WTC11 (cell line): Measurements from ENCODE around the gene PLAGL1. TPM values are rescaled to one million over a fixed set of nuclear protein-coding genes. Genes with fewer than 3 reads are reported as not detected.

Experiments used
- ATAC-seq: fragments of 200-7000 bp; cut with Tn5 transposase; 2 replicates; pipeline ENCODE4 v1.10.0; 2021; ENCODE audit warnings: mild to moderate bottlenecking, moderate library complexity
- CTCF ChIA-PET: fragments of 300-600 bp; sonication (Branson Sonifier 250); formaldehyde crosslinking; loops from one replicate; lab custom pipeline; 2021; ENCODE audit warnings: antibody characterized with exemption; lab: Charles Lee
- POLR2A ChIA-PET: fragments of 350-600 bp; sonication (Branson Sonifier 250); formaldehyde crosslinking; loops from one replicate; lab custom pipeline; 2021; ENCODE audit warnings: antibody characterized with exemption; lab: Charles Lee
- DNase-seq: peaks from one replicate; pipeline ENCODE4 v3.0.0; 2021; ENCODE audit warnings: low spot score
- H3K27ac Mint-ChIP-seq: 2 replicates; pipeline ENCODE4 v1.8.0; 2021; ENCODE audit warnings: mixed read lengths
- H3K27me3 Mint-ChIP-seq: 2 replicates; pipeline ENCODE4 v1.8.0; 2021; ENCODE audit warnings: low read depth, mild to moderate bottlenecking, moderate library complexity, mixed read lengths
- H3K36me3 Mint-ChIP-seq: 2 replicates; pipeline ENCODE4 v1.8.0; 2021; ENCODE audit warnings: mixed read lengths
- H3K4me1 Mint-ChIP-seq: 2 replicates; pipeline ENCODE4 v1.8.0; 2022; ENCODE audit warnings: mixed read lengths
- H3K4me3 Mint-ChIP-seq: 2 replicates; pipeline ENCODE4 v1.8.0; 2021; ENCODE audit warnings: mild to moderate bottlenecking, moderate library complexity, mixed read lengths
- H3K9me3 Mint-ChIP-seq: 2 replicates; pipeline ENCODE4 v1.8.0; 2021; ENCODE audit warnings: mixed read lengths
- ATF1 ChIP-seq: sonication (generic); formaldehyde crosslinking; IDR thresholded peaks from 2 replicates; pipeline ENCODE4 v1.8.1; 2023; ENCODE audit warnings: mild to moderate bottlenecking, moderate library complexity, missing genetic modification reagents
- E2F1 ChIP-seq: sonication (generic); formaldehyde crosslinking; IDR thresholded peaks from 2 replicates; pipeline ENCODE4 v1.8.0; 2022; ENCODE audit warnings: mild to moderate bottlenecking, missing genetic modification reagents
- ELF4 ChIP-seq: sonication (generic); formaldehyde crosslinking; IDR thresholded peaks from 2 replicates; pipeline ENCODE4 v1.8.1; 2022; ENCODE audit warnings: low read depth, mild to moderate bottlenecking, moderate library complexity, missing genetic modification reagents
- ETV6 ChIP-seq: sonication (generic); formaldehyde crosslinking; IDR thresholded peaks from 2 replicates; pipeline ENCODE4 v1.8.1; 2022; ENCODE audit warnings: mild to moderate bottlenecking, missing genetic modification reagents
- GRHL2 ChIP-seq: fragments of 250-450 bp; sonication (Bioruptor Pico); IDR thresholded peaks from 2 replicates; pipeline ENCODE4 v1.8.0; 2022; ENCODE audit warnings: mild to moderate bottlenecking, moderate library complexity; ENCODE audit not compliant: insufficient replicate concordance, severe bottlenecking
- IRF1 ChIP-seq: sonication (generic); formaldehyde crosslinking; IDR thresholded peaks from 2 replicates; pipeline ENCODE4 v1.8.0; 2023; ENCODE audit warnings: missing genetic modification reagents
- MXD4 ChIP-seq: fragments of 250-450 bp; sonication (Bioruptor Pico); IDR thresholded peaks from 2 replicates; pipeline ENCODE4 v1.8.0; 2021; ENCODE audit warnings: mild to moderate bottlenecking, moderate library complexity, borderline replicate concordance
- MYBL2 ChIP-seq: sonication (generic); formaldehyde crosslinking; IDR thresholded peaks from 2 replicates; pipeline ENCODE4 v1.8.1; 2023; ENCODE audit warnings: mild to moderate bottlenecking, moderate library complexity, missing genetic modification reagents
- NFE2L1 ChIP-seq: sonication (generic); formaldehyde crosslinking; IDR thresholded peaks from 2 replicates; pipeline ENCODE4 v1.8.1; 2023; ENCODE audit warnings: missing genetic modification reagents
- NR1H2 ChIP-seq: sonication (generic); formaldehyde crosslinking; IDR thresholded peaks from 2 replicates; pipeline ENCODE4 v1.9.0; 2021; ENCODE audit warnings: mild to moderate bottlenecking, moderate library complexity, missing genetic modification reagents
- NR2C2 ChIP-seq: sonication (generic); formaldehyde crosslinking; IDR thresholded peaks from 2 replicates; pipeline ENCODE4 v1.8.0; 2022; ENCODE audit warnings: mild to moderate bottlenecking, missing genetic modification reagents
- OVOL2 ChIP-seq: fragments of 250-450 bp; sonication (Bioruptor Pico); IDR thresholded peaks from 2 replicates; pipeline ENCODE4 v1.9.0; 2021; ENCODE audit warnings: mild to moderate bottlenecking, borderline replicate concordance
- SMAD4 ChIP-seq: sonication (generic); formaldehyde crosslinking; IDR thresholded peaks from 2 replicates; pipeline ENCODE4 v1.8.0; 2022; ENCODE audit warnings: mild to moderate bottlenecking, missing genetic modification reagents
- TCF7 ChIP-seq: sonication (generic); formaldehyde crosslinking; IDR thresholded peaks from 2 replicates; pipeline ENCODE4 v1.8.0; 2022; ENCODE audit warnings: mild to moderate bottlenecking, low read depth, missing genetic modification reagents, moderate library complexity
- ZBTB21 ChIP-seq: sonication (generic); formaldehyde crosslinking; IDR thresholded peaks from 2 replicates; pipeline ENCODE4 v1.8.1; 2023; ENCODE audit warnings: mild to moderate bottlenecking, missing genetic modification reagents, borderline replicate concordance
- ZNF232 ChIP-seq: sonication (generic); formaldehyde crosslinking; IDR thresholded peaks from 2 replicates; pipeline ENCODE4 v1.8.0; 2022; ENCODE audit warnings: mild to moderate bottlenecking, missing genetic modification reagents
- total RNA-seq: library from RNA; stranded (reverse); gene quantifications from 3 replicates; pipeline ENCODE4 v1.2.3, GENCODE V29; 2021
- TF ChIP-seq, protein P1 (sequence below): fragments of 250-450 bp; sonication (Bioruptor Pico); IDR thresholded peaks from 2 replicates; pipeline ENCODE4 v1.9.0; 2021; ENCODE audit warnings: mild to moderate bottlenecking
- TF ChIP-seq, protein P2 (sequence below): fragments of 250-450 bp; sonication (Bioruptor Pico); IDR thresholded peaks from 2 replicates; pipeline ENCODE4 v1.9.0; 2021; ENCODE audit warnings: mild to moderate bottlenecking, borderline replicate concordance

Gene PLAGL1
- total RNA-seq, 1 experiment from 2014 or later, result 1.6 TPM

GRCh38 chr6:144053601-144054000, 45.5 kb upstream of the PLAGL1 start:
- ChIA-PET POLR2A (no interaction called here), CTCF (no interaction called here)
- Mint-ChIP-seq H3K4me3 (no peak overlapping the region), H3K36me3 (peaks cover 7% of the 10 kb centered on the region; the same call in 1 of the 2 replicates), H3K27ac (no peak overlapping the region), H3K27me3 (peaks cover 35% of the 10 kb centered on the region), H3K4me1 (no peaks in the 10 kb centered on the region), H3K9me3 (peaks cover 13% of the 10 kb centered on the region)
- no peak for DNase-seq
- TF ChIP-seq MYBL2, result no peak
- no peak for ATAC-seq

GRCh38 chr6:144052488-144052887, 44.4 kb upstream of the PLAGL1 start:
- no peak overlapping the region for H3K27ac Mint-ChIP-seq
- peaks cover 19% of the 10 kb centered on the region for H3K9me3 Mint-ChIP-seq
- DNase-seq, result no peak
- H3K4me1 Mint-ChIP-seq, result no peaks in the 10 kb centered on the region
- CTCF ChIA-PET, result no interaction called here
- POLR2A ChIA-PET, result no interaction called here
- H3K4me3 Mint-ChIP-seq, result no peak overlapping the region
- TF ChIP-seq GRHL2 (CRISPR knock-in tag) (no peak), SMAD4 (CRISPR knock-in tag) (no peak), NR1H2 (CRISPR knock-in tag) (no peak), ELF4 (CRISPR knock-in tag) (no peak)
- no peak for ATAC-seq
- peaks cover 33% of the 10 kb centered on the region for H3K27me3 Mint-ChIP-seq
- peaks cover 7% of the 10 kb centered on the region; the same call in 1 of the 2 replicates for H3K36me3 Mint-ChIP-seq

GRCh38 chr6:144049386-144049785, 41.3 kb upstream of the PLAGL1 start:
- no peak for DNase-seq
- ChIA-PET POLR2A (no interaction called here), CTCF (no interaction called here)
- peaks cover 23% of the 10 kb centered on the region for H3K27me3 Mint-ChIP-seq
- H3K36me3 Mint-ChIP-seq, result peaks cover 7% of the 10 kb centered on the region; the same call in 1 of the 2 replicates
- ATAC-seq, result no peak
- no peak overlapping the region for H3K27ac Mint-ChIP-seq
- H3K4me1 Mint-ChIP-seq, result no peaks in the 10 kb centered on the region
- TF ChIP-seq, protein P1, sequence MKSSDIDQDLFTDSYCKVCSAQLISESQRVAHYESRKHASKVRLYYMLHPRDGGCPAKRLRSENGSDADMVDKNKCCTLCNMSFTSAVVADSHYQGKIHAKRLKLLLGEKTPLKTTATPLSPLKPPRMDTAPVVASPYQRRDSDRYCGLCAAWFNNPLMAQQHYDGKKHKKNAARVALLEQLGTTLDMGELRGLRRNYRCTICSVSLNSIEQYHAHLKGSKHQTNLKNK (CRISPR knock-in tag), result no peak
- TF ChIP-seq ZNF232 (no peak), OVOL2 (CRISPR knock-in tag) (no peak), NFE2L1 (CRISPR knock-in tag) (no peak), NR1H2 (CRISPR knock-in tag) (no peak), ATF1 (CRISPR knock-in tag) (no peak), MXD4 (no peak), IRF1 (no peak), ZBTB21 (CRISPR knock-in tag) (no peak), NR2C2 (CRISPR knock-in tag) (no peak), ELF4 (CRISPR knock-in tag) (no peak), TCF7 (CRISPR knock-in tag) (no peak), ETV6 (CRISPR knock-in tag) (no peak), E2F1 (no peak)
- TF ChIP-seq, protein P2, sequence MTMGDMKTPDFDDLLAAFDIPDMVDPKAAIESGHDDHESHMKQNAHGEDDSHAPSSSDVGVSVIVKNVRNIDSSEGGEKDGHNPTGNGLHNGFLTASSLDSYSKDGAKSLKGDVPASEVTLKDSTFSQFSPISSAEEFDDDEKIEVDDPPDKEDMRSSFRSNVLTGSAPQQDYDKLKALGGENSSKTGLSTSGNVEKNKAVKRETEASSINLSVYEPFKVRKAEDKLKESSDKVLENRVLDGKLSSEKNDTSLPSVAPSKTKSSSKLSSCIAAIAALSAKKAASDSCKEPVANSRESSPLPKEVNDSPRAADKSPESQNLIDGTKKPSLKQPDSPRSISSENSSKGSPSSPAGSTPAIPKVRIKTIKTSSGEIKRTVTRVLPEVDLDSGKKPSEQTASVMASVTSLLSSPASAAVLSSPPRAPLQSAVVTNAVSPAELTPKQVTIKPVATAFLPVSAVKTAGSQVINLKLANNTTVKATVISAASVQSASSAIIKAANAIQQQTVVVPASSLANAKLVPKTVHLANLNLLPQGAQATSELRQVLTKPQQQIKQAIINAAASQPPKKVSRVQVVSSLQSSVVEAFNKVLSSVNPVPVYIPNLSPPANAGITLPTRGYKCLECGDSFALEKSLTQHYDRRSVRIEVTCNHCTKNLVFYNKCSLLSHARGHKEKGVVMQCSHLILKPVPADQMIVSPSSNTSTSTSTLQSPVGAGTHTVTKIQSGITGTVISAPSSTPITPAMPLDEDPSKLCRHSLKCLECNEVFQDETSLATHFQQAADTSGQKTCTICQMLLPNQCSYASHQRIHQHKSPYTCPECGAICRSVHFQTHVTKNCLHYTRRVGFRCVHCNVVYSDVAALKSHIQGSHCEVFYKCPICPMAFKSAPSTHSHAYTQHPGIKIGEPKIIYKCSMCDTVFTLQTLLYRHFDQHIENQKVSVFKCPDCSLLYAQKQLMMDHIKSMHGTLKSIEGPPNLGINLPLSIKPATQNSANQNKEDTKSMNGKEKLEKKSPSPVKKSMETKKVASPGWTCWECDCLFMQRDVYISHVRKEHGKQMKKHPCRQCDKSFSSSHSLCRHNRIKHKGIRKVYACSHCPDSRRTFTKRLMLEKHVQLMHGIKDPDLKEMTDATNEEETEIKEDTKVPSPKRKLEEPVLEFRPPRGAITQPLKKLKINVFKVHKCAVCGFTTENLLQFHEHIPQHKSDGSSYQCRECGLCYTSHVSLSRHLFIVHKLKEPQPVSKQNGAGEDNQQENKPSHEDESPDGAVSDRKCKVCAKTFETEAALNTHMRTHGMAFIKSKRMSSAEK, result no peak
- H3K4me3 Mint-ChIP-seq, result no peak overlapping the region
- H3K9me3 Mint-ChIP-seq, result peaks cover 25% of the 10 kb centered on the region
